ENCODE data around the gene PIAS4.

PIAS4 gene

GRCh38 chr19:4023600-4024398 lies 16.3 kb downstream of the PIAS4 start:
- DNase-seq: no peak

GRCh38 chr19:4025317-4025716 lies 17.8 kb downstream of the PIAS4 start:
- DNase-seq: no peak

- no peak for DNase-seq
Measured at GRCh38 chr19:4027146-4027545, 19.6 kb downstream of the PIAS4 start.

GRCh38 chr19:4028334-4029246 lies 21.1 kb downstream of the PIAS4 start:
- DNase-seq: no peak

GRCh38 chr19:4029247-4029614 lies 21.7 kb downstream of the PIAS4 start:
- no peak for DNase-seq

GRCh38 chr19:4030552-4030951 lies 23.0 kb downstream of the PIAS4 start:
- no peak for DNase-seq

GRCh38 chr19:4030981-4031380 lies 23.4 kb downstream of the PIAS4 start:
- DNase-seq: no peak

- no peak for DNase-seq
Measured at GRCh38 chr19:4031420-4031819, 23.9 kb downstream of the PIAS4 start.

- DNase-seq: no peak
Measured at GRCh38 chr19:4032436-4032835, 24.9 kb downstream of the PIAS4 start.

GRCh38 chr19:4033028-4033956 lies 25.8 kb downstream of the PIAS4 start:
- no peak for DNase-seq

GRCh38 chr19:4034048-4035017 lies 26.8 kb downstream of the PIAS4 start:
- DNase-seq: no peak

- DNase-seq: no peak
Measured at GRCh38 chr19:4035018-4035566, 27.6 kb downstream of the PIAS4 start.

GRCh38 chr19:4035582-4035981 lies 28.0 kb downstream of the PIAS4 start:
- no peak for DNase-seq

- DNase-seq: no peak
Measured at GRCh38 chr19:4036576-4037300, 29.2 kb downstream of the PIAS4 start.

GRCh38 chr19:4037301-4037949 lies 29.9 kb downstream of the PIAS4 start:
- no peak for DNase-seq

- no peak for DNase-seq
Measured at GRCh38 chr19:4038057-4038456, 30.5 kb downstream of the PIAS4 start.

- no peak for DNase-seq
Measured at GRCh38 chr19:4038661-4039423, 31.3 kb downstream of the PIAS4 start.

GRCh38 chr19:4042064-4042730 lies 34.7 kb downstream of the PIAS4 start:
- DNase-seq: no peak

- DNase-seq: no peak
Measured at GRCh38 chr19:4042731-4043082, 35.2 kb downstream of the PIAS4 start.

Data from cerebellar nuclear complex (tissue), 1 donor.